Coronary artery (tissue), 2 donors: ENCODE measurements around the gene MUL1.
A peak's percentile ranks its signal among the peaks of the same experiment; 100 is the strongest.
"Not testable (repeated sequence)": the region's sequence is repeated elsewhere in the genome, so short reads cannot be mapped to it uniquely, and the experiment has no call there.

Experiments used
- DNase-seq: peaks from one replicate; pipeline ENCODE4 v3.0.0-alpha.2; 2017; ENCODE audit warnings: low spot score
- H3K27ac ChIP-seq, 2 donors: fragments of 200-600 bp; sonication (generic); one replicate each; pipeline ENCODE4 v1.5.1; 2016 to 2019
- H3K4me3 ChIP-seq: fragments of 200-600 bp; sonication (generic); 2 replicates; pipeline ENCODE4 v1.5.1; 2016; ENCODE audit warnings: mild to moderate bottlenecking, moderate library complexity
- CTCF ChIP-seq: fragments of 200-600 bp; sonication (generic); IDR thresholded peaks from one replicate; pipeline ENCODE4 v1.5.1; 2019; ENCODE audit warnings: antibody characterized with exemption

The MUL1 gene

DNA sequence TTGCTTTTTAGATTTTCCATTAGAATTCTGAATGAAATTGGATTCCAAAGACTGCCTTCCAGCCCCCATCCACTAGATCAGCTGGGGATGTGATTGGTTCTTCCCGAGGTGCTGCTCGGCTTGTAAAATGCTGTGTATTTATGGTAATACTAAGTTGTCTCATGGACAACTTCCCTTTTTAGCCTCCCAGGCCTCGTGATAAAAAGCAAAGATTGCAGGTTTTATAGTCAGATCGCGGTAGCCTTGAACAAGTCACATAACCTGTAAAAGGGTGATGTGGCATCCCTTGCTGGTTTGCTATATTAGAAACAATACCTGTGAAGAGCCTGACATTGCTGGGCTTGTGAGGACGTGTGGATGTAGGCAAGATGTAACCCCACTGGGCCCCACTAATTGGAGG, 10.4 kb downstream of the MUL1 start:
- no peak overlapping the region for H3K27ac ChIP-seq
- TF ChIP-seq CTCF, result no peak
- no peak overlapping the region for H3K4me3 ChIP-seq
- DNase-seq, result no peak

GRCh38 chr1:20496725-20497383, 11.1 kb downstream of the MUL1 start:
- DNase-seq, H3K27ac ChIP-seq, H3K4me3 ChIP-seq: not testable (repeated sequence)

DNA sequence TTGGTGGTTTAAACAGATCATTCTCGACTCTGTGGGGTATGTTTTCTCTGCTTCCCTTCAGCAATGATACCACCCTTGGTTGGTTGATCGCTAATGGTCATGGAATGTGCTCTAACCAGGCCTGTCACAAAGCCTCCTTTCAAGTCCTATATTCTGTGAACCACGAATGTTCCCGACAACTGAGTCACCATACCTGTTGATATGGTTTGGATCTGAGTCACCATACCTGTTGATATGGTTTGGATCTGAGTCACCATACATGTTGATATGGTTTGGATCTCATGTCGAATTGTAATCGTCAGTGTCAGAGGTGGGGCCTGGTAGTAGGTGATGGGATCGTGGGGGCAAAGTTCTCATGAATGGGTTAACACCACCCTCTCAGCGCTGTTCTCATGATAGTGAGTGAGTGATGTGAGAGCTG, 11.7 kb downstream of the MUL1 start:
- no peak for DNase-seq
- no peak for TF ChIP-seq CTCF
- H3K27ac ChIP-seq, result no peak overlapping the region

DNA sequence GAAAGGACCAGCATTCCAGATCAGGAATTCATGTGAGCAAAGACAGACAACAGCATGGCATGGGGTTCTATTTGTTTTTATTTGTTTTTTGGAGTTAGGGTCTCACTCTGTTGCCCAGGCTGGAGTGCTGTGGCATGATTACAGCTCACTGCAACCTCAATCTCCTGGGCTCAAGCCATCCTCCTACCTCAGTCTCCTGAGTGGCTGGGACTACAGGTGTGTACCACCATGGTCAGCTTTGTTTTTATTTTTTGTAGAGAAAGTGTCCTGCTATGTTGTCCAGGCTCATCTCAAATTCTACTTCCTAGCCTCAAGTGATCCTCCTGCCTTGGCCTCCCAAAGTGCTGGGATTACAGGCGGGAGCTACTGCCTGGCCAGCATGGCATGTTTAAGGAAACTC, 12.3 kb downstream of the MUL1 start:
- H3K4me3 ChIP-seq, result no peak overlapping the region
- no peak for TF ChIP-seq CTCF
- no peak overlapping the region for H3K27ac ChIP-seq
- no peak for DNase-seq

More for the DNA sequence above, 11.7 kb downstream of the MUL1 start:
- H3K4me3 ChIP-seq, result no peak overlapping the region

- DNase-seq, result no peak
- TF ChIP-seq CTCF, result no peak
- Histone ChIP-seq H3K27ac (no peak overlapping the region), H3K4me3 (no peak overlapping the region)
These were observed 13.2 kb downstream of the MUL1 start for GRCh38 chr1:20494609-20495311.

DNA sequence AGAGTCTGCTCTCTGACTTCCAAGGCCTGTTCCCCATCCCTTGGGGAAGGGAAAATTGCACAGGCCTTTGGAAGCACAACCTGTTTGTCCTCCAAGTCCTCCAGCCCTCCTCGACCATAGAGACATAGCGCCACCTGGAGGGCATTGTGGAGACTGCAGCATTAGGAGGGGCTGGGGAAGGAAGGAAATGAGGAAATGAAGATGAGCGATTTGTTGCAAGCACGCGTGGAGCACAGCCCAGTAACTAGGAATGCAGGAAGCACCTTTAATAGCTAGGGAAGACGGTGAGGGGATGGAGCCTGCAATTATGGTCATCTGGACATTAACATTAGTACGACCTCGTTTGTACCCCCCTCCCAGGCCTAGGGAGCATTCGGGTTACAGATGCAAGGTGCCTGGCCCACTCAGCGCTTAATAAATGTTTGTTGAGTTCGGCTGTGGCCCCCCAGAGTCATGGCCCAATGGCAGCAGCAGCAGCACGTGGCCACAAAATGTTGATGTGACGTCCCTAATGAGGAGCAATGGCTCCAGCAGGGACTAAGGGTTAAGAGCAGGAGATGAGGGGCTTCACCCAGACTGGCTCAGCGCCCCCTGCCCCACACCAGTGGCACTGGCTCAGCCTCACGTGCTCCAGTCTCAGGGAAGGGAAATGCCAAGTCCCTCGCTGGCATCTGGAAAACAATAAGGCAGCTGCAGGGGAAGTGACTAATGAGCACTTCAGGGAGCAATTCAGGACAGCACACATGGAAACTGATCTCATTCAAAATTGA, 13.9 kb downstream of the MUL1 start:
- Histone ChIP-seq H3K27ac (peak overlapping the region in 1 of 2 donors; percentile 5), H3K4me3 (no peak overlapping the region)
- peak; percentile 80 for TF ChIP-seq CTCF
- DNase-seq, result peak; percentile 86

- no peak overlapping the region for H3K4me3 ChIP-seq
- no peak for DNase-seq
- H3K27ac ChIP-seq, result no peak overlapping the region
- TF ChIP-seq CTCF, result no peak
These were observed 14.6 kb downstream of the MUL1 start for GRCh38 chr1:20493309-20493708.
